ENCODE data around the gene SERPINA10. TPM values are rescaled to one million over a fixed set of nuclear protein-coding genes. Genes with fewer than 3 reads are reported as not detected.
"Not testable (repeated sequence)": the region's sequence is repeated elsewhere in the genome, so short reads cannot be mapped to it uniquely, and the experiment has no call there.

The SERPINA10 gene
- total RNA-seq, 3 donors from 2014 or later = not detected

GRCh38 chr14:94278731-94279130, 14.3 kb downstream of the SERPINA10 start:
- no peak overlapping the region for H3K4me3 ChIP-seq
- no peak for TF ChIP-seq POLR2A (IDR thresholded peaks at IDR 0.05)
- TF ChIP-seq, protein P1, sequence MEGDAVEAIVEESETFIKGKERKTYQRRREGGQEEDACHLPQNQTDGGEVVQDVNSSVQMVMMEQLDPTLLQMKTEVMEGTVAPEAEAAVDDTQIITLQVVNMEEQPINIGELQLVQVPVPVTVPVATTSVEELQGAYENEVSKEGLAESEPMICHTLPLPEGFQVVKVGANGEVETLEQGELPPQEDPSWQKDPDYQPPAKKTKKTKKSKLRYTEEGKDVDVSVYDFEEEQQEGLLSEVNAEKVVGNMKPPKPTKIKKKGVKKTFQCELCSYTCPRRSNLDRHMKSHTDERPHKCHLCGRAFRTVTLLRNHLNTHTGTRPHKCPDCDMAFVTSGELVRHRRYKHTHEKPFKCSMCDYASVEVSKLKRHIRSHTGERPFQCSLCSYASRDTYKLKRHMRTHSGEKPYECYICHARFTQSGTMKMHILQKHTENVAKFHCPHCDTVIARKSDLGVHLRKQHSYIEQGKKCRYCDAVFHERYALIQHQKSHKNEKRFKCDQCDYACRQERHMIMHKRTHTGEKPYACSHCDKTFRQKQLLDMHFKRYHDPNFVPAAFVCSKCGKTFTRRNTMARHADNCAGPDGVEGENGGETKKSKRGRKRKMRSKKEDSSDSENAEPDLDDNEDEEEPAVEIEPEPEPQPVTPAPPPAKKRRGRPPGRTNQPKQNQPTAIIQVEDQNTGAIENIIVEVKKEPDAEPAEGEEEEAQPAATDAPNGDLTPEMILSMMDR (IDR thresholded peaks at IDR 0.05) = no peak
- no peak for TF ChIP-seq POLR2AphosphoS5 (IDR thresholded peaks at IDR 0.05)
- no peak overlapping the region for H3K27ac ChIP-seq
- intact Hi-C loops (cut with DNase I; ENCODE audit: low total_unique reads) = no loop called here
- H3K9me3 ChIP-seq = no peaks in the 10 kb centered on the region
- H3K27me3 ChIP-seq = no peaks in the 10 kb centered on the region
- no peak for DNase-seq (ENCODE audit: low spot score in 2 of 2)
- no peaks in the 10 kb centered on the region for H3K36me3 ChIP-seq
- H3K4me1 ChIP-seq = no peaks in the 10 kb centered on the region

- H3K4me3 ChIP-seq; H3K36me3 ChIP-seq; H3K27me3 ChIP-seq; intact Hi-C loops (cut with DNase I; ENCODE audit: low total_unique reads); H3K9me3 ChIP-seq; H3K27ac ChIP-seq; H3K4me1 ChIP-seq; DNase-seq (ENCODE audit: low spot score in 2 of 2): not testable (repeated sequence)
Observed at GRCh38 chr14:94276898-94277561, 16.0 kb downstream of the SERPINA10 start.

- H3K36me3 ChIP-seq = no peaks in the 10 kb centered on the region
- H3K9me3 ChIP-seq = no peaks in the 10 kb centered on the region
- peak overlapping the region in 1 of 2 donors; percentile 61 for H3K27ac ChIP-seq
- TF ChIP-seq POLR2AphosphoS5 (IDR thresholded peaks at IDR 0.05) (no peak), POLR2A (IDR thresholded peaks at IDR 0.05) (no peak)
- TF ChIP-seq, protein P1 (IDR thresholded peaks at IDR 0.05) = no peak
- intact Hi-C loops (cut with DNase I; ENCODE audit: low total_unique reads) = no loop called here
- no peak overlapping the region for H3K4me3 ChIP-seq
- H3K27me3 ChIP-seq = no peaks in the 10 kb centered on the region
- H3K4me1 ChIP-seq = no peaks in the 10 kb centered on the region
- DNase-seq (ENCODE audit: low spot score in 2 of 2) = peak in 1 of 2 donors; percentile 47
Observed at GRCh38 chr14:94269156-94269555, 23.9 kb downstream of the SERPINA10 start.

- H3K27ac ChIP-seq; H3K27me3 ChIP-seq; intact Hi-C loops (cut with DNase I; ENCODE audit: low total_unique reads); DNase-seq (ENCODE audit: low spot score in 2 of 2); H3K9me3 ChIP-seq; H3K4me3 ChIP-seq; H3K4me1 ChIP-seq; H3K36me3 ChIP-seq: not testable (repeated sequence)
Observed at GRCh38 chr14:94268582-94268981, 24.5 kb downstream of the SERPINA10 start.

DNA sequence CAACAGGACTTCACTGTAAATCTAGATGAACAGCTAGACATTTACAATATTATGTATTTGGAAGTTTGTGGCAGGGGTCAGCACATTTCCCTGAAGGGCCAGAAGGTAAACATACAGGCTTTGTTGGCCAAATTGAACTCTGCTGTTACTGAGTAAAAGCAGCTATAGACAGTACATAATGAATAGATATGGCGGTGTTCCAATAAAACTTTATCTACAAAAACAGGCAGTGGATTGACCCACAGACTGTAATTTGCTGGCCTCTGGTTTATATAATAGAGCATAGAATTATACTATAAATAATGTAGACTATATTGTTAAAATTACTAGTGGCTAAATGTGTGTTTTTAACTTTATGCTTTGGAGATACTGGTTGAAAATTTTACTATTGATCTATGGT, 25.7 kb downstream of the SERPINA10 start:
- intact Hi-C loops (cut with DNase I; ENCODE audit: low total_unique reads) = no loop called here
- no peak overlapping the region for H3K27ac ChIP-seq

GRCh38 chr14:94264195-94264594, 28.9 kb downstream of the SERPINA10 start:
- H3K27ac ChIP-seq; H3K27me3 ChIP-seq; DNase-seq (ENCODE audit: low spot score in 2 of 2); H3K9me3 ChIP-seq; intact Hi-C loops (cut with DNase I; ENCODE audit: low total_unique reads); H3K4me3 ChIP-seq; H3K4me1 ChIP-seq; H3K36me3 ChIP-seq: not testable (repeated sequence)

More for the DNA sequence above, 25.7 kb downstream of the SERPINA10 start:
- no peak overlapping the region for H3K4me3 ChIP-seq
- H3K36me3 ChIP-seq = no peaks in the 10 kb centered on the region
- TF ChIP-seq POLR2A (IDR thresholded peaks at IDR 0.05) (no peak), POLR2AphosphoS5 (IDR thresholded peaks at IDR 0.05) (no peak)
- TF ChIP-seq, protein P1 (IDR thresholded peaks at IDR 0.05) = no peak
- peaks cover 0 to 5% of the 10 kb centered on the region in 2 donors for H3K9me3 ChIP-seq
- H3K27me3 ChIP-seq = no peaks in the 10 kb centered on the region
- no peaks in the 10 kb centered on the region for H3K4me1 ChIP-seq
- no peak for DNase-seq (ENCODE audit: low spot score in 2 of 2)

DNA sequence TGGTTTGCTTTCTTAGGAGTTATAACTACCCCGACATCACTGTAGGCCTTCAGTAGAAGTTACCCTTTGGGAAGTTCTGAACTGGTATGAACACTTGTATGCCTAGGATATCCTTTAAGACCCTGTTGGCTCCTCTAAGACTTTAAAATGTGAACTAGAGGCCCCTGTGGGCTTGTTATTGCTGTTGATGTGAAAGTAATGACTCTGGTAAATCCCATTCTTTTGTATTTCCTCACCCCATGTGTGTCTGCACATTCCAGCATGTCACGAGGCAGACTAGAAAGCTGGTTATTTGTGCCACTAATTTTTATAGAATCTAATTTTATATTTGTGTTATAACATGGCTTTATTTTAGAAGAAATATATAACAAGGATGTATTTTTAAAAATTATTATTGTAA, 48.9 kb downstream of the SERPINA10 start:
- no peaks in the 10 kb centered on the region for H3K9me3 ChIP-seq
- H3K4me3 ChIP-seq = no peak overlapping the region
- H3K36me3 ChIP-seq = no peaks in the 10 kb centered on the region
- H3K4me1 ChIP-seq = no peaks in the 10 kb centered on the region
- H3K27me3 ChIP-seq = no peaks in the 10 kb centered on the region
- intact Hi-C loops (cut with DNase I; ENCODE audit: low total_unique reads) = no loop called here
- no peak overlapping the region for H3K27ac ChIP-seq
- no peak for DNase-seq (ENCODE audit: low spot score in 2 of 2)
- TF ChIP-seq, protein P1 (IDR thresholded peaks at IDR 0.05) = no peak
- TF ChIP-seq POLR2A (IDR thresholded peaks at IDR 0.05) = no peak
- TF ChIP-seq POLR2AphosphoS5 (IDR thresholded peaks at IDR 0.05) = no peak

Measured in breast epithelium (tissue), 4 donors.